ENCODE results near the gene NSUN6.

NSUN6 gene

GRCh38 chr10:18607503-18608378, 43.6 kb downstream of the NSUN6 start:
- peaks cover 48% of the 10 kb centered on the region; the same call in 1 of the 2 replicates for H3K36me3 ChIP-seq (ENCODE audit: insufficient read depth, low read length)
- H3K9me3 ChIP-seq (ENCODE audit: insufficient read depth, low read length, severe bottlenecking): no peaks in the 10 kb centered on the region
- DNase-seq (peak; percentile 14), ATAC-seq (ENCODE audit: insufficient read depth, low read depth) (no peak)
- no peaks in the 10 kb centered on the region for H3K4me1 ChIP-seq (ENCODE audit: insufficient read depth, low read length)
- H3K4me2 ChIP-seq (ENCODE audit: insufficient read depth, low read length): no peak overlapping the region
- no peak for TF ChIP-seq EZH2 (IDR thresholded peaks at IDR 0.05; ENCODE audit: borderline replicate concordance, low read depth, low read length, severe bottlenecking)
- TF ChIP-seq, protein P1, sequence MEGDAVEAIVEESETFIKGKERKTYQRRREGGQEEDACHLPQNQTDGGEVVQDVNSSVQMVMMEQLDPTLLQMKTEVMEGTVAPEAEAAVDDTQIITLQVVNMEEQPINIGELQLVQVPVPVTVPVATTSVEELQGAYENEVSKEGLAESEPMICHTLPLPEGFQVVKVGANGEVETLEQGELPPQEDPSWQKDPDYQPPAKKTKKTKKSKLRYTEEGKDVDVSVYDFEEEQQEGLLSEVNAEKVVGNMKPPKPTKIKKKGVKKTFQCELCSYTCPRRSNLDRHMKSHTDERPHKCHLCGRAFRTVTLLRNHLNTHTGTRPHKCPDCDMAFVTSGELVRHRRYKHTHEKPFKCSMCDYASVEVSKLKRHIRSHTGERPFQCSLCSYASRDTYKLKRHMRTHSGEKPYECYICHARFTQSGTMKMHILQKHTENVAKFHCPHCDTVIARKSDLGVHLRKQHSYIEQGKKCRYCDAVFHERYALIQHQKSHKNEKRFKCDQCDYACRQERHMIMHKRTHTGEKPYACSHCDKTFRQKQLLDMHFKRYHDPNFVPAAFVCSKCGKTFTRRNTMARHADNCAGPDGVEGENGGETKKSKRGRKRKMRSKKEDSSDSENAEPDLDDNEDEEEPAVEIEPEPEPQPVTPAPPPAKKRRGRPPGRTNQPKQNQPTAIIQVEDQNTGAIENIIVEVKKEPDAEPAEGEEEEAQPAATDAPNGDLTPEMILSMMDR (IDR thresholded peaks at IDR 0.05; ENCODE audit: borderline replicate concordance, extremely low read depth, low read length, poor library complexity, severe bottlenecking): no peak
- H3K27ac ChIP-seq (ENCODE audit: low read length): no peak overlapping the region
- no peaks in the 10 kb centered on the region for H4K20me1 ChIP-seq (ENCODE audit: insufficient read depth, low read length)
- no peaks in the 10 kb centered on the region for H3K27me3 ChIP-seq (ENCODE audit: insufficient read depth, low read length, poor library complexity)
- no peaks in the 10 kb centered on the region for H3K79me2 ChIP-seq (ENCODE audit: insufficient read depth, low read length)
- H2AFZ ChIP-seq (ENCODE audit: low read depth, low read length): no peak overlapping the region
- H3K9ac ChIP-seq (ENCODE audit: low read depth, low read length): no peak overlapping the region
- no peak overlapping the region for H3K4me3 ChIP-seq (ENCODE audit: low read depth in 1 of 2, low read length in 2 of 2)

GRCh38 chr10:18606051-18606695, 45.2 kb downstream of the NSUN6 start:
- H3K9ac ChIP-seq (ENCODE audit: low read depth, low read length): no peak overlapping the region
- TF ChIP-seq, protein P1 (IDR thresholded peaks at IDR 0.05; ENCODE audit: borderline replicate concordance, extremely low read depth, low read length, poor library complexity, severe bottlenecking): no peak
- no peak for TF ChIP-seq EZH2 (IDR thresholded peaks at IDR 0.05; ENCODE audit: borderline replicate concordance, low read depth, low read length, severe bottlenecking)
- H3K27me3 ChIP-seq (ENCODE audit: insufficient read depth, low read length, poor library complexity): no peaks in the 10 kb centered on the region
- H4K20me1 ChIP-seq (ENCODE audit: insufficient read depth, low read length): no peaks in the 10 kb centered on the region
- H3K4me1 ChIP-seq (ENCODE audit: insufficient read depth, low read length): no peaks in the 10 kb centered on the region
- DNase-seq: no peak
- H3K4me3 ChIP-seq (ENCODE audit: low read depth in 1 of 2, low read length in 2 of 2): no peak overlapping the region
- no peak overlapping the region for H2AFZ ChIP-seq (ENCODE audit: low read depth, low read length)
- H3K36me3 ChIP-seq (ENCODE audit: insufficient read depth, low read length): peaks cover 38% of the 10 kb centered on the region; the same call in 1 of the 2 replicates
- H3K9me3 ChIP-seq (ENCODE audit: insufficient read depth, low read length, severe bottlenecking): no peaks in the 10 kb centered on the region
- ATAC-seq (ENCODE audit: insufficient read depth, low read depth): no peak
- H3K27ac ChIP-seq (ENCODE audit: low read length): no peak overlapping the region
- no peaks in the 10 kb centered on the region for H3K79me2 ChIP-seq (ENCODE audit: insufficient read depth, low read length)
- no peak overlapping the region for H3K4me2 ChIP-seq (ENCODE audit: insufficient read depth, low read length)

GRCh38 chr10:18601321-18601720, 50.1 kb downstream of the NSUN6 start:
- H3K36me3 ChIP-seq (ENCODE audit: insufficient read depth, low read length): peaks cover 13% of the 10 kb centered on the region; the same call in 1 of the 2 replicates
- H3K79me2 ChIP-seq (ENCODE audit: insufficient read depth, low read length): no peaks in the 10 kb centered on the region
- H2AFZ ChIP-seq (ENCODE audit: low read depth, low read length): no peak overlapping the region
- H3K4me1 ChIP-seq (ENCODE audit: insufficient read depth, low read length): no peaks in the 10 kb centered on the region
- TF ChIP-seq, protein P1 (IDR thresholded peaks at IDR 0.05; ENCODE audit: borderline replicate concordance, extremely low read depth, low read length, poor library complexity, severe bottlenecking): no peak
- no peak for TF ChIP-seq EZH2 (IDR thresholded peaks at IDR 0.05; ENCODE audit: borderline replicate concordance, low read depth, low read length, severe bottlenecking)
- H3K4me3 ChIP-seq (ENCODE audit: low read depth in 1 of 2, low read length in 2 of 2): no peak overlapping the region
- ATAC-seq (ENCODE audit: insufficient read depth, low read depth) (0 out of 3 replicates have a peak, but pooled peaks have one; percentile 27), DNase-seq (no peak)
- no peaks in the 10 kb centered on the region for H3K9me3 ChIP-seq (ENCODE audit: insufficient read depth, low read length, severe bottlenecking)
- no peak overlapping the region for H3K9ac ChIP-seq (ENCODE audit: low read depth, low read length)
- no peak overlapping the region for H3K27ac ChIP-seq (ENCODE audit: low read length)
- no peak overlapping the region for H3K4me2 ChIP-seq (ENCODE audit: insufficient read depth, low read length)
- H4K20me1 ChIP-seq (ENCODE audit: insufficient read depth, low read length): no peaks in the 10 kb centered on the region
- no peaks in the 10 kb centered on the region for H3K27me3 ChIP-seq (ENCODE audit: insufficient read depth, low read length, poor library complexity)

Measured in DND-41 (cell line).